Stimulated activated CD8-positive, alpha-beta memory T cell treated with anti-CD3 and anti-CD28 coated beads, Interleukin-4, amount 100 ng/mL, for 4 hours (primary cell): ENCODE results near the gene SLC49A4.
"Not testable (repeated sequence)": the region's sequence is repeated elsewhere in the genome, so short reads cannot be mapped to it uniquely, and the experiment has no call there.

Experiments used
- DNase-seq, 2 donors: peaks; one replicate each; pipeline ENCODE4 v3.0.0-alpha.2; 2020; ENCODE audit warnings: low read depth in 2 of 2, low spot score in 1 of 2

Gene SLC49A4, protein sequence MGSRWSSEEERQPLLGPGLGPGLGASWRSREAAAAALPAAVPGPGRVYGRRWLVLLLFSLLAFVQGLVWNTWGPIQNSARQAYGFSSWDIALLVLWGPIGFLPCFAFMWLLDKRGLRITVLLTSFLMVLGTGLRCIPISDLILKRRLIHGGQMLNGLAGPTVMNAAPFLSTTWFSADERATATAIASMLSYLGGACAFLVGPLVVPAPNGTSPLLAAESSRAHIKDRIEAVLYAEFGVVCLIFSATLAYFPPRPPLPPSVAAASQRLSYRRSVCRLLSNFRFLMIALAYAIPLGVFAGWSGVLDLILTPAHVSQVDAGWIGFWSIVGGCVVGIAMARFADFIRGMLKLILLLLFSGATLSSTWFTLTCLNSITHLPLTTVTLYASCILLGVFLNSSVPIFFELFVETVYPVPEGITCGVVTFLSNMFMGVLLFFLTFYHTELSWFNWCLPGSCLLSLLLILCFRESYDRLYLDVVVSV

DNA sequence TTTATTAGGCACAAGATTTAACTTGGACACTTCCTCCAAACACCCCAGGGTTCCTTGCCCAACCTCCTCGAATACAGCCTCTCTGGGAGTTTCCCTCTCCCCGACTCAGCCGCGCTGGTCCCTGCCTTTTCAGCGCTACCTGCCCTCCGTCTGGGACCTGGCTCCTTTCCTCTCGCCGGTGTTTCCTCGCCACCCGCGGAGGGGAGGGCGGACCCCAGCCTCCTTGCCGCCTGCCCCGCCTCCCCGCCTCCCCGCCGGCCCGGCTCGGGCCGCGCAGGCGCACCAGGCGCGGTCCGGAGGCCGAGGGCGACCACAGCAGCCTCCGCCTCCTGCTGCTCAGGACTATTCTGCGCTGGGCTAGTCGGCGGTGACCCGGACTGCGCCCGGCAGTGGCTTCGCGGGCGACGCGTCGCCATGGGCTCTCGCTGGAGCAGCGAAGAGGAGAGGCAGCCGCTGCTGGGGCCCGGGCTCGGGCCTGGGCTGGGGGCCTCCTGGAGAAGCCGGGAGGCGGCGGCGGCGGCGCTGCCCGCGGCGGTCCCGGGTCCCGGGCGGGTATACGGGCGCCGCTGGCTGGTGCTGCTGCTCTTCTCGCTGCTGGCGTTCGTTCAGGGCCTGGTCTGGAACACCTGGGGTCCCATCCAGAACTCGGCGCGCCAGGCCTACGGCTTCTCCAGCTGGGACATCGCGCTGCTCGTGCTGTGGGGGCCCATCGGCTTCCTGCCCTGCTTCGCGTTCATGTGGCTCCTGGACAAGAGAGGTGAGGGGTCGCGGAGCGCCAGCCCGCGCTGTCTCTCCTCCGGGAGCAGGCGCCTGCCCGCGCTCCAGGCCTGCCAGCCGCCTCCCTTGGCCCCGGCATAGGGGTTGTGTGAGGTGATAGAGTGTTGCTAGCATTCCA, at the start of gene SLC49A4:
SLC49A4 (plus strand) TSS at position 291 of the 895 bp plus-strand sequence; CDS start at position 415, 124 bp downstream.
- peak in 1 of 2 donors; percentile 43 for DNase-seq

- no peak for DNase-seq
These were observed 49.4 kb upstream of the SLC49A4 start for GRCh38 chr3:122745369-122746021.

DNA sequence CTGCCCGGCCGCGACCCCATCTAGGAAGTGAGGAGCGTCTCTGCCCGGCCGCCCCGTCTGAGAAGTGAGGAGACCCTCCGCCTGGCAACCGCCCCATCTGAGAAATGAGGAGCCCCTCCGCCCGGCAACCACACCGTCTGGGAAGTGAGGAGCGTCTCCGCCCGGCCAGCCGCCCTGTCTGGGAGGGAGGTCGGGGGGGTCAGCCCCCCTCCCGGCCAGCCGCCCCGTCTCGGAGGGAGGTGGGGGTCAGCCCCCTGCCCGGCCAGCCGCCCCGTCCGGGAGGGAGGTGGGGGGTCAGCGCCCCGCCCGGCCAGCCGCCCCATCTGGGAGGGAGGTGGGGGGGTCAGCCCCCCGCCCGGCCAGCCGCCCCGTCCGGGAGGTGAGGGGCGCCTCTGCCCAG, 47.6 kb upstream of the SLC49A4 start:
- not testable (repeated sequence) for DNase-seq

GRCh38 chr3:122748347-122748746, 46.5 kb upstream of the SLC49A4 start:
- DNase-seq: no peak

- DNase-seq: no peak
These were observed 39.9 kb upstream of the SLC49A4 start for GRCh38 chr3:122754929-122755328.

DNA sequence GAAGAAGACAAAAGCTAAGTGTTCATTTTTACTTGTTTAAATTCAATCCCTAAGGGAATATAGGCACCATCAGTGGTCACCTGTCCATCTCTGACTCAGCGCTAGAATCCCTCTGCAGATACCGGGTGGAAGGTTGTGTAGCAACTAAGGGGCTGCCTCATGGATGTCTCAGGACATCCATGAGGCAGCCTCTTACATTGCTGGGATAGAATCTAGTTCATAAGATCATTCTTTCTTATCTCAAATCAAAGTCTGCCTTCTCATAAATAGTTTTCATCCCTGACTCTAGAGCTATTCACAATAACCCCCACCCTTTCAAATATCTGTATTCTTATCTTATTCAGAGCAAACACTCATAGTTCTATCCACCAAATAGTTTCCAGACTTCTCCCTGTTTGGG, 39.4 kb upstream of the SLC49A4 start:
- DNase-seq: no peak

GRCh38 chr3:122758877-122759560, 35.9 kb upstream of the SLC49A4 start:
- no peak for DNase-seq

DNA sequence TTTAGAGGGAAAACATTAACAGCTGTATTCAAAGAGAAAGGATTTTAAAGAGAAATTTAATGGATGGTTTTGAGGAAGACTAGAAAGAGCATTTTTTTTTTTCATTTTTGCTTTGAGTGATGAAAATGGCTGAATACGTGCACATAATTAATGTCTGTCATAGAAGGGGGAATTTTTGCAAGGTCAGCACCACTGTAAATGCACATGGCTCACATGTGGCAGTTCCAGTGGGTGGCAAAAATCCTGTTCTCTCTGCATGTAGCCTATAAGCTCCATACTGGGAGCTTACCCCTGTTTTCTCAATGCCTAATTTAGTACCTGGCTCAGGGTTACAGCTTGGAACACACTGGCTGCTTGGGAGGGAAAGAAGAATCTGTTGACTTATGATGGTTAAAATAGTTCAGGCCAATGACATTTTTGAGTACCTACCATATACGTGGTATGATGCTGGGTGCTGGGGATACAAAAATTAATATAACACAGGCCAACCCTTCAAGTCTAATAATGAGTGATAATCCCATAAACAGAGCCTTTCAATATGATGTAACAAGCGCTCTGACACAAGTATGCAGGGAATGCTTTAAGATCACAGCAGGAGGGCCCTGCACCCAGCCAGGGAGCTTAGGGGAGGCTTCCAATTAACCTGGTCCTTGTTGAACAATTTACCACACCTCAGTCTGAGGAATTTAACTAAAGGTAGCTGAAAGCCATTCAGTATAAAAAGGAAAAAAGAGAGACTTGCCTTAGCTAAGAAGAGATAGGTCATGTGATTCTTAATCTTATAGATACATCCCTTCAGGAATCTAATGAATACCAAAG, 34.2 kb upstream of the SLC49A4 start:
- no peak for DNase-seq

DNA sequence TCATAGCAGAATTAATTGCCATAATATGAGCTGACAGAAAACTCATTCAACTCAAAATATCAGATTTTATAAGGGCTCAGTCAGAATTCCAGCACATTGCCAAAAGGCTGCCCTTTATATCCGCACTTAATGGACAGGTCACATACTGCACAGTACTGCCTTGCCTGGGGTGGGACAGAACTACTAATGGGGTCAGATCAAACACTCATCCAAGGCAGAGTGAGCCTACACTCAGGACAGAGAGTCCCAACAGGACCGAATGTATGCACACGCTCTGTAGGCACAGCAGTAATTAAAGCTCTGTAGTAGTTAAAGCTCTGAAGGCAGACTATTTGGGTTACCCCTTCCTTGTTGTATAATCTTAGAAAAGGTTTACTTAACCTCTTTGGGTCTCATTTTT, 28.4 kb upstream of the SLC49A4 start:
- no peak for DNase-seq

GRCh38 chr3:122767540-122768372, 27.1 kb upstream of the SLC49A4 start:
- DNase-seq: no peak

DNA sequence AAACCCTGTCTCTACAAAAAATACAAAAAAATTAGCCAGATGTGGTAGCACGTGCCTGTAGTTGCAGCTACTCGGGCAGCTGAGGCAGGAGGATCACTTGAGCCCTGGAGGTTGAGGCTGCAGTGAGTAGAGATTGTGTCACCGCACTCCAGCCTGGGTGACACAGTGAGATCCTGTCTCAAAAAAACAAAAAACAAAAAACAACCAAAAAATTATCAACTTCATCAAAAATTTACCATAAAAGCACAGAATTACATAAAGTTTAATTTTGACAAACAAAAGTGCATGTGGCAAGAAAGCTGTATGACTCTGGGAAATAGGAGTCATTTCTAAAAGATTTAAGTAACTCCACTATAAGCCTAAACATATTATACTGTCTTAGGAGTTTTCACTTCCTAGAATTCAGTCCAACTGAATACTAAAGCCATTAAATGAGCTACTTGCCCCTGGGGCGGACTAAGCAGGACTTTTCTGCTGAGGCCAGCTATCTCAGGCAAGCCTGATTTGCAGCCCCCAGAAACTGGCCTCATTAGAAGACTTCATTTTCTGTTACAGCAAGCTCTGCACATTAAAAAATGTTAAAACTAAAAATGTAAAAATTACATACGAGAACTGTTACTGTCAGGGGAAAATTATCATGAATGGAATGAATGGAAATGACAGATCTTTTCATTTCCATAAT, 24.2 kb upstream of the SLC49A4 start:
- no peak for DNase-seq

DNA sequence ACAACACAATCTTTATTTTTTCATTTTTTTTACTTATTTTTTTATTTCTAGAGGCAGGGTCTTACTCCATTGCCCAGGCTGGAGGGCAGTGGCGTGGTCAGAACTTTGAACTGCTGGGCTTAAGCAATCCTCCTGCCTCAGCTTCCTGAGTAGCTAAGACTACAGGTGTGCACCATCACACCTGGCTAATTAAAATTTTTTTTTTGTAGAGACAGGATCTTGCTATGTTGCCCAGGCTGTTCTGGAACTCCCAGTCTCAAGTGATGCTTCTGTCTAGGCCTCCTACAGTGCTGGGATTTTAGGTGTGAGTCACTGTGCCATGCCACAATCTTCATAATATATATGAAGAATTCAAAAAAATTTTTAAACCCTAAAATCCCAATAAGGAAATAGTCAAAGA, 22.0 kb upstream of the SLC49A4 start:
- no peak for DNase-seq

DNA sequence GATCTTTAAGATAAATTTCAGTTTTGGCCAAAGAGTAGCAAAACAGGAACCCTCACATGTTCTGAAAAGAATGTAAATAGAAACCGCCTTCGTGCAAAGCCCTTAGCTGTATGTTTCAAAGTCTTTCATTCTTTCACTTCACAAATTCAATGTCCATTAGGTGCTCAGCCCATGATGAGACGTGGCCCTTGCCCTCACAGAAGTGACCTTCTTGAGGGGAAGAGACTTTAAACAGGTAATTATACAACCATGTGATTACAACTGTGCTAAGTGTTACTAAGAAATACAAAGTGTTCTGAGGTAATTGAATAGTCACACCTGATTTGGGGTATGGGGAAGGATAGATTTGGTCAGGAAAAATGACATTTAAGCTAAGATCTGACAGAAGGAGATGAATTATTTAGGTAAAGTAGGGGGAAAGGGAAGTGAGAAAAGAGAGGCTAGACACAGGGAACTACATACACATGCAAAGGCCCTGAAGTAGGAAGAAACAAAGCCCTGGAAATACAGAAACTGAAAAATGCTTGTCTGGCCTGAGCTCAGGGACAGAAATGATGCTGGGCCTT, 20.8 kb upstream of the SLC49A4 start:
- DNase-seq: no peak

- DNase-seq: no peak
These were observed 20.3 kb upstream of the SLC49A4 start for GRCh38 chr3:122774564-122774963.

DNA sequence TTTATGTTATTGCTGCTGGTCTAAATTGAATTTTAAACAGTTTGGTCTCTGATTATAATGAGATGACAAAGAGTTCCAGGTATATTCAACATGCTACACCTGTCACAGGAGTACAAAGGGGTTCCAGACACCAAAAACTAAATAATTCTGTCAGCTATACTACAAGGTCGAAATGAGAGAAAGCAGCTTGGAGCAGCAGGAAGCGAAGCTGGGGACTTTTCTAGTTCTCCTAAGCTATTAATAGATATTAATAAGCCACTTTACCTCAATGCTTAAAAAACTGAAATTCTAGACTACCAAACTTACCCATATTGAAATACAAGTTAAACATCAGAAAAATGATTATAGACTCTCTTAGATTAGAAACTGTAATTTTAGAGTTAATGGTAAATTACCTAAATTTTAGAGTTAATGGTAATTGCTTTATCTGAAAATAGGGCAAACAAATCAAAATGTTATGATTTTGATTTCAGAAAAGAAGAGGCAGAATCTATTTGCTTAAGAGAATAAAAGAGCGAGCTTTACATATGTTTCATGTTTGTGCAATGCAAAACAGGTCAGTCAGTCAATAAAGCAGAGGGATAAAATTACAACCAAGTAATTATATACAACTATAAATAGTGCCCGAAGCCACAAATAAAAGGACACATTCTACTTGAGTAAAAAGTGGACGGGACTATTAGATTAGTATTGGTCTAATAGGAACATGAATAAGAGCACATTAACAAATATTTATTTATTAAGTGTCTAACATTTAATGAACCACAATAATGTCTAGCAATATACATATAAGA, 18.0 kb upstream of the SLC49A4 start:
- no peak for DNase-seq

- DNase-seq: no peak
These were observed 17.3 kb upstream of the SLC49A4 start for GRCh38 chr3:122777563-122777962.

DNA sequence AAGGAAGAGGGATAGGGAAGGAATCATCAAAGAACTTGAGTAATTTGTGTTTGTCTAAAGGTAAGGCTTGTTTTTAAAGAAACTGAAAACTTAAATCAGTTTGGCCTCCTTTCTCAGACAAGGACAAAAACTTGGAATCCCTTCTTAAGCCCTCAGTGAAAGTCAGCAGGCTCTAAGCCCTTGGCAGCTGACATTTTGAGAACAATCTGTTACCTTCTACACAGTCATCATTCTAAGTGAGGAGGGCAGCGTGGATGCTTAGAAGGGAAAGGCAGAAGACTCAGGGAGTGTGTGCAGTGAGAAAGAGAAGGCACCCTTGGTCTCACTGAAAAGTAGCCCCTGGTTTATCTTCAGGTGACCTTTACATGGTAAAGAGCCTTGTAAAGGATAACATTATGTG, 12.1 kb upstream of the SLC49A4 start:
- DNase-seq: no peak
